Loucy (cell line): Measurements from ENCODE around the gene TMEM129.

ENCODE experiments used
- H2AFZ ChIP-seq: fragments of 200-600 bp; sonication (generic); 2 replicates; pipeline ENCODE4 v1.6.0; 2016; ENCODE audit warnings: antibody characterized with exemption, mild to moderate bottlenecking, low read length, moderate library complexity
- H3F3A ChIP-seq: fragments of 200-600 bp; 2 replicates; pipeline ENCODE4 v1.6.0; 2016; ENCODE audit warnings: antibody characterized with exemption, low read depth, mild to moderate bottlenecking
- H3K27me3 ChIP-seq: fragments of 200-600 bp; sonication (generic); 2 replicates; pipeline ENCODE4 v1.6.1; 2014; ENCODE audit warnings: low read length, mild to moderate bottlenecking; ENCODE audit not compliant: insufficient read depth, poor library complexity, severe bottlenecking
- H3K36me3 ChIP-seq: fragments of 200-600 bp; sonication (generic); 2 replicates; pipeline ENCODE4 v1.6.1; 2016; ENCODE audit warnings: low read length; ENCODE audit not compliant: insufficient read depth
- H3K4me1 ChIP-seq: fragments of 200-600 bp; sonication (generic); 2 replicates; pipeline ENCODE4 v1.5.1; 2014; ENCODE audit warnings: low read length, mild to moderate bottlenecking; ENCODE audit not compliant: insufficient read depth, poor library complexity, severe bottlenecking
- H3K4me2 ChIP-seq: fragments of 200-600 bp; sonication (generic); 2 replicates; pipeline ENCODE4 v1.6.0; 2014; ENCODE audit warnings: antibody characterized with exemption, low read length, low read depth, mild to moderate bottlenecking; ENCODE audit not compliant: poor library complexity, severe bottlenecking
- H3K4me3 ChIP-seq: fragments of 200-600 bp; sonication (generic); 2 replicates; pipeline ENCODE4 v1.5.1; 2014; ENCODE audit warnings: low read length, mild to moderate bottlenecking, mixed read lengths; ENCODE audit not compliant: poor library complexity, severe bottlenecking
- H3K79me2 ChIP-seq: fragments of 200-600 bp; sonication (generic); 2 replicates; pipeline ENCODE4 v1.6.1; 2014; ENCODE audit warnings: low read length; ENCODE audit not compliant: insufficient read depth
- H3K9ac ChIP-seq: fragments of 200-600 bp; sonication (generic); 2 replicates; pipeline ENCODE4 v1.6.0; 2014; ENCODE audit warnings: mild to moderate bottlenecking, low read depth, low read length, moderate library complexity; ENCODE audit not compliant: poor library complexity, severe bottlenecking
- H3K9me2 ChIP-seq: fragments of 200-600 bp; sonication (generic); replicated peaks from 2 replicates; pipeline ENCODE4 v1.6.1; 2016; ENCODE audit warnings: low read depth, low read length, mixed read lengths
- H3K9me3 ChIP-seq: fragments of 200-600 bp; sonication (generic); 2 replicates; pipeline ENCODE4 v1.6.1; 2014; ENCODE audit warnings: mild to moderate bottlenecking, antibody characterized with exemption, low read length, low read depth; ENCODE audit not compliant: insufficient read depth
- H4K20me1 ChIP-seq: fragments of 200-600 bp; sonication (generic); 2 replicates; pipeline ENCODE4 v1.6.0; 2014; ENCODE audit warnings: antibody characterized with exemption, low read length, mild to moderate bottlenecking; ENCODE audit not compliant: insufficient read depth, poor library complexity, severe bottlenecking
- CTCF ChIP-seq: fragments of 200-600 bp; sonication (generic); conservative IDR thresholded peaks from 2 replicates; pipeline ENCODE4 v1.5.1; 2014; ENCODE audit warnings: mild to moderate bottlenecking, antibody characterized with exemption, low read length
- EZH2phosphoT487 ChIP-seq: fragments of 200-600 bp; IDR thresholded peaks from 2 replicates; pipeline ENCODE4 v1.6.1; 2018; ENCODE audit warnings: antibody characterized with exemption, mild to moderate bottlenecking, moderate library complexity, borderline replicate concordance

TMEM129 gene

GRCh38 chr4:1764670-1765069 is 43.5 kb upstream of the TMEM129 start:
- no peaks in the 10 kb centered on the region for H3K9me2 ChIP-seq
- no peaks in the 10 kb centered on the region for H3K27me3 ChIP-seq
- H3K9me3 ChIP-seq: no peaks in the 10 kb centered on the region
- H3K9ac ChIP-seq: no peak overlapping the region
- no peak overlapping the region for H3K4me3 ChIP-seq
- no peaks in the 10 kb centered on the region for H3F3A ChIP-seq
- H2AFZ ChIP-seq: no peak overlapping the region
- no peaks in the 10 kb centered on the region for H3K4me1 ChIP-seq
- H3K79me2 ChIP-seq: no peaks in the 10 kb centered on the region
- no peak for TF ChIP-seq EZH2phosphoT487
- no peak for TF ChIP-seq CTCF
- no peaks in the 10 kb centered on the region for H3K36me3 ChIP-seq
- no peak overlapping the region for H3K4me2 ChIP-seq
- H4K20me1 ChIP-seq: no peaks in the 10 kb centered on the region

GRCh38 chr4:1763550-1764080 is 42.5 kb upstream of the TMEM129 start:
- Histone ChIP-seq H3K36me3 (no peaks in the 10 kb centered on the region), H3K79me2 (no peaks in the 10 kb centered on the region), H3K27me3 (no peaks in the 10 kb centered on the region), H3K9me2 (no peaks in the 10 kb centered on the region), H2AFZ (no peak overlapping the region), H3K4me2 (no peak overlapping the region), H3F3A (no peaks in the 10 kb centered on the region), H3K4me3 (no peak overlapping the region), H3K9me3 (no peaks in the 10 kb centered on the region), H3K4me1 (no peaks in the 10 kb centered on the region), H3K9ac (no peak overlapping the region), H4K20me1 (no peaks in the 10 kb centered on the region)
- no peak for TF ChIP-seq CTCF
- TF ChIP-seq EZH2phosphoT487: no peak

DNA sequence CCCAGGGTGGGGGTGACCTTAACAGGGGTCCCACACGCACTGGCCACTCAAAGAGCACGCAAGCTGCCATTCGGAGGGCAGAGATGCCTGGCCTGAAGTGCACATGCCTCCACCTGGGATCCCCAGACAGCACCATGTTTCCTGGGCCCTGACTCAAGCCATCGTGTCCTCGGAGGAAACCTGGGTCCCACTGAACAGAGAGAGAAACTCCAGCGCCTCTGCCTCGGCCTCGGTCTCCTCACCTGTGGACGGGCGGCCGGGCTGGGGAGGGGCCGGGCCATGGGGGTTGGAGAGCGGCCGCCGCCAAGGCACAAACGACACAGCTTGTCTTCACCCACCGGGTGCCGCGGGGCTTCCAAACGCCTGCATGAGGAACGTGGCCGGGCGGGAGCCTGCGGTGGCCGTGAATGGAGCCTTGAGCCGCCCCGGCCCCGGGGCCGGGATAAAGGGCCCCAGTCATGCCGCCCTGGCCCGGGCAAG is 42.0 kb upstream of the TMEM129 start:
- Histone ChIP-seq H3K9me2 (no peaks in the 10 kb centered on the region), H3K4me3 (no peak overlapping the region), H3K9me3 (no peaks in the 10 kb centered on the region), H3K4me2 (no peak overlapping the region), H3K79me2 (no peaks in the 10 kb centered on the region), H3K4me1 (no peaks in the 10 kb centered on the region), H3K27me3 (no peaks in the 10 kb centered on the region), H3K9ac (no peak overlapping the region), H2AFZ (no peak overlapping the region), H4K20me1 (no peaks in the 10 kb centered on the region), H3K36me3 (no peaks in the 10 kb centered on the region), H3F3A (no peaks in the 10 kb centered on the region)
- no peak for TF ChIP-seq EZH2phosphoT487
- TF ChIP-seq CTCF: no peak
